K562 treated with DMSO at 1 percent for 12 hours (cell line): ENCODE results near the gene FNBP1L. TPM values are rescaled to one million over a fixed set of nuclear protein-coding genes. Genes with fewer than 3 reads are reported as not detected.

Experiments
- total RNA-seq: library from RNA; unstranded; fragments of 300-600 nt; gene quantifications from 2 replicates; pipeline ENCODE4 v1.2.3, GENCODE V29; 2022; ENCODE audit not compliant: insufficient read depth

The FNBP1L gene
- total RNA-seq, result 2.1 and 8.4 TPM in 2 replicates

GRCh38 chr1:93447481-93448291, at the start of gene FNBP1L:
FNBP1L (plus strand) TSS chr1:93448118; CDS start chr1:93448282, 164 bp downstream.

Other genes with a start within 250 kb of the FNBP1L start
- gene DR1, start 102.2 kb upstream of the FNBP1L start, total RNA-seq, result 20.3 and 54.8 TPM in 2 replicates
- gene BCAR3, start 233.7 kb downstream of the FNBP1L start, total RNA-seq, result 1.2 and 2.1 TPM in 2 replicates